B cell (primary cell): Measurements from ENCODE around the gene BMF. TPM values are rescaled to one million over a fixed set of nuclear protein-coding genes. Genes with fewer than 3 reads are reported as not detected.

Experiments used
- ATAC-seq: fragments of 200-7000 bp; cut with Tn5 transposase; one replicate; pipeline ENCODE4 v1.10.0; 2021; ENCODE audit warnings: low read depth, mild to moderate bottlenecking, moderate number of reproducible peaks, moderate library complexity
- CTCF ChIA-PET: fragments of 350-600 bp; sonication (Branson Sonifier 250); formaldehyde crosslinking; loops from one replicate; lab custom pipeline; 2021; ENCODE audit warnings: antibody characterized with exemption, inconsistent platforms; lab: Charles Lee
- POLR2A ChIA-PET: fragments of 350-600 bp; sonication (Branson Sonifier 250); formaldehyde crosslinking; loops from one replicate; lab custom pipeline; 2021; ENCODE audit warnings: antibody characterized with exemption; lab: Charles Lee
- DNase-seq: peaks from one replicate; pipeline ENCODE4 v3.0.0; 2013
- H2AFZ ChIP-seq: 2 replicates; pipeline ENCODE4 v1.6.1; 2012; ENCODE audit warnings: mild to moderate bottlenecking, low read depth, low read length; ENCODE audit not compliant: insufficient read depth, poor library complexity, severe bottlenecking
- H3K27ac ChIP-seq, 2 donors: 1 replicate in 1 of 2; 2 replicates in 1 of 2; pipeline ENCODE4 v1.5.1; 2012 to 2013; ENCODE audit warnings: low read length in 2 of 2, mild to moderate bottlenecking in 2 of 2, moderate library complexity in 1 of 2
- H3K27me3 ChIP-seq, 4 experiments: fragments of 200-600 bp in 1 of 4; sonication (generic) in 1 of 4; replicated peaks in 1 of 4; 1 replicate in 2 of 4; 2 replicates in 2 of 4; pipeline versions ENCODE4 v1.6.1 to v1.7.0; 2013 to 2016; ENCODE audit warnings: low read length in 3 of 4, mild to moderate bottlenecking in 2 of 4, mixed read lengths in 1 of 4, moderate library complexity in 1 of 4; ENCODE audit not compliant: insufficient read depth in 4 of 4, control insufficient read depth in 3 of 4; ENCODE audit errors: control extremely low read depth in 1 of 4
- H3K36me3 ChIP-seq, 2 experiments: replicated peaks in 1 of 2; 1 replicate in 1 of 2; 2 replicates in 1 of 2; pipeline versions ENCODE4 v1.6.1 to v1.7.1; 2013; ENCODE audit warnings: low read length in 1 of 2; ENCODE audit not compliant: insufficient read depth in 2 of 2, control insufficient read depth in 1 of 2; ENCODE audit errors: control extremely low read depth in 1 of 2, extremely low read depth in 1 of 2
- H3K4me1 ChIP-seq, 2 donors: fragments of 200-600 bp in 1 of 2; sonication (generic) in 1 of 2; 1 replicate in 1 of 2; 2 replicates in 1 of 2; pipeline versions ENCODE4 v1.5.1 to v1.6.1; 2013 to 2017; ENCODE audit warnings: low read length in 2 of 2; ENCODE audit not compliant: control insufficient read depth in 2 of 2, insufficient read depth in 2 of 2
- H3K4me2 ChIP-seq: replicated peaks from 2 replicates; pipeline ENCODE3; 2012; ENCODE audit warnings: mild to moderate bottlenecking, low read depth, low read length; ENCODE audit not compliant: poor library complexity, severe bottlenecking
- H3K4me3 ChIP-seq, 5 experiments: fragments of 200-600 bp in 1 of 5; sonication (generic) in 1 of 5; 1 replicate in 3 of 5; 2 replicates in 2 of 5; pipeline versions ENCODE4 v1.5.1 to v1.7.0; 2011 to 2016; ENCODE audit warnings: low read length in 4 of 5, mild to moderate bottlenecking in 4 of 5, low read depth in 2 of 5, control low read depth in 1 of 5, moderate library complexity in 1 of 5; ENCODE audit not compliant: insufficient read depth in 1 of 5; ENCODE audit errors: control extremely low read depth in 1 of 5, extremely low read depth in 1 of 5
- H3K79me2 ChIP-seq: fragments of 200-600 bp; sonication (generic); one replicate; pipeline ENCODE4 v1.6.0; 2016; ENCODE audit warnings: low read length; ENCODE audit not compliant: control insufficient read depth, insufficient read depth
- H3K9ac ChIP-seq: fragments of 200-600 bp; sonication (generic); 2 replicates; pipeline ENCODE4 v1.6.1; 2017; ENCODE audit warnings: mild to moderate bottlenecking, low read length, moderate library complexity
- H3K9me3 ChIP-seq, 3 donors: one replicate each; pipeline versions ENCODE4 v1.6.1 to v1.7.1; 2013; ENCODE audit warnings: low read length in 2 of 3; ENCODE audit not compliant: control insufficient read depth in 2 of 3, insufficient read depth in 1 of 3; ENCODE audit errors: control extremely low read depth in 1 of 3
- H4K20me1 ChIP-seq: 2 replicates; pipeline ENCODE4 v1.6.0; 2012; ENCODE audit warnings: mild to moderate bottlenecking, low read length; ENCODE audit not compliant: insufficient read depth, control insufficient read depth, poor library complexity, severe bottlenecking
- H3K27ac Mint-ChIP-seq: one replicate; pipeline ENCODE4 v1.8.0; 2021; ENCODE audit warnings: mixed read lengths
- H3K27me3 Mint-ChIP-seq: one replicate; pipeline ENCODE4 v1.8.0; 2021; ENCODE audit warnings: mixed read lengths
- H3K4me1 Mint-ChIP-seq: one replicate; pipeline ENCODE4 v1.8.0; 2021; ENCODE audit warnings: mixed read lengths
- H3K4me3 Mint-ChIP-seq: one replicate; pipeline ENCODE4 v1.8.0; 2021; ENCODE audit warnings: mixed read lengths
- H3K9me3 Mint-ChIP-seq: one replicate; pipeline ENCODE4 v1.8.0; 2022; ENCODE audit warnings: mixed read lengths; ENCODE audit not compliant: insufficient read depth
- CTCF ChIP-seq: fragments of 200-600 bp; IDR thresholded peaks from one replicate; pipeline ENCODE4 v1.8.0; 2022; ENCODE audit warnings: antibody characterized with exemption, mild to moderate bottlenecking
- EZH2 ChIP-seq: IDR thresholded peaks from 2 replicates; pipeline ENCODE4 v1.6.1; 2012; ENCODE audit warnings: borderline replicate concordance, low read depth, mild to moderate bottlenecking, moderate library complexity, low read length; ENCODE audit not compliant: insufficient read depth, poor library complexity, severe bottlenecking
- WGBS: methylation state at CpG from one replicate; pipeline ENCODE4 v1.1.5; 2013; ENCODE audit warnings: missing lambda C conversion rate; ENCODE audit not compliant: insufficient coverage; 5-methylcytosine and 5-hydroxymethylcytosine counted together
- intact Hi-C: fragments of 100-400 bp; cut with micrococcal nuclease; formaldehyde crosslinking; loops from one replicate; pipeline ENCODE4 v1.10.0; 2022
- polyA plus RNA-seq: library from polyadenylated mRNA; depleted of rRNA; stranded (reverse); fragments of >200 nt; gene quantifications from 2 replicates; pipeline ENCODE4 v1.2.3, GENCODE V29; 2012
- total RNA-seq, 2 donors: library from RNA; stranded (reverse); fragments of 120-200 nt in 1 of 2; gene quantifications; 1 replicate in 1 of 2; 2 replicates in 1 of 2; pipeline versions ENCODE4 v1.2.3 to v1.2.4, GENCODE V29; 2013 to 2022

Gene BMF
- total and polyA plus RNA-seq, 2 donors (not counting 1 experiment from before 2014, with no cell fraction given), result 43.2 to 343 TPM

DNA sequence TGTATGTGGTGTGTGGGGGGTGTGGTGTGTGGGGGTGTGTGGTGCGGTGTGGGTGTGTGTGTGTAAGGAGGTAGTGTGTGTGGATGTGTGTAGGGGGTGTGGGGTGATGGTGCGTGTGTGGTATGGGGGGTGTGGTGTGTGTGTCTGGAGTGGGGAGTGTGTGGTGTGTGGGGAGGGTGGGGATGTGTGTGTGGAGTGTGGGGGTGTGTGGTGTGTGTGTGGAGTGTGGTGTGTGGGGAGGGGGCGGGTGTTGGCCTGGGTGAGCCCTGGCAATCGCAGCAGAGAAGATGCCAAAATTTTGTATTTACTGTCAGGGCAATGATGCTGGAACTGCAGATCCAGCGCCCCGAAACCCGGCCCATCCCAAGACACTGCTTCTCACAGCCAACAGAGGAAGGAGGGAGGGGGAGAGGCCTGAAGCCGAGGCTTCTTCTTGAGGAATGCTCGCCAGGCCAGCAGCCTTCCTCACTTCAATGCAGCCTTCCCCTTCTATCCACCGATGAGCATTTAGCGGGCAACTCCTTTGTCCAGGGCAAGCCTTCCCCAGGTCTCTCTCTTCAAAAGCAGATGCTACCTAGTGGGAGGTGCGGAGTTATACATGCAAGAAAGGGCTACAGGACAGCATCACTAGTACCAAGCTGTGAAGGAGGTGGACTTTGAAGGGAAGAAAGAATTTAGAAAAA lies 57.8 kb downstream of the BMF start:
- ATAC-seq (no peak), DNase-seq (no peak)
- H3K27ac ChIP-seq, result no peak overlapping the region
- H3K27ac Mint-ChIP-seq, result peak overlapping the region; percentile 12
- no peaks in the 10 kb centered on the region for H3K9me3 Mint-ChIP-seq
- peaks cover 0 to 3% (median 0%) of the 10 kb centered on the region in 3 donors for H3K9me3 ChIP-seq
- CTCF ChIA-PET, result interaction anchor here (1.2 to 5.6 kb wide), 2 partner anchors 53 to 228 kb away, joined by 6 to 92 read pairs; no protein-coding TSS in a partner anchor
- no peak overlapping the region for H2AFZ ChIP-seq
- H3K27me3 Mint-ChIP-seq, result no peaks in the 10 kb centered on the region
- peaks cover 9% of the 10 kb centered on the region for H3K79me2 ChIP-seq
- H3K27me3 ChIP-seq, result no peaks in the 10 kb centered on the region
- no peak overlapping the region for H3K4me3 ChIP-seq
- peaks cover 75 to 79% of the 10 kb centered on the region in 2 donors for H3K4me1 ChIP-seq
- H3K4me1 Mint-ChIP-seq, result peaks cover 78% of the 10 kb centered on the region
- intact Hi-C loops, result no loop called here
- no peak overlapping the region for H3K4me3 Mint-ChIP-seq
- no peaks in the 10 kb centered on the region for H4K20me1 ChIP-seq
- no peak overlapping the region for H3K9ac ChIP-seq
- 93% methylated on average over 4 of the region's 12 CpGs for WGBS
- POLR2A ChIA-PET, result interaction anchor here (4.6 kb wide), 1 partner anchor 46 kb away, joined by 67 read pairs; no protein-coding TSS in a partner anchor
- H3K36me3 ChIP-seq, result no peaks in the 10 kb centered on the region
- peak overlapping the region; percentile 35 for H3K4me2 ChIP-seq
- no peak for TF ChIP-seq EZH2
- no peak for TF ChIP-seq CTCF

- Histone ChIP-seq H3K36me3 (no peaks in the 10 kb centered on the region), H3K4me2 (peak overlapping the region; percentile 13), H3K4me1 (peaks cover 71 to 78% of the 10 kb centered on the region in 2 donors), H3K4me3 (no peak overlapping the region), H3K9me3 (no peaks in the 10 kb centered on the region), H2AFZ (no peak overlapping the region), H3K27ac (peak overlapping the region in 1 of 2 donors; percentile 30), H3K9ac (no peak overlapping the region), H4K20me1 (no peaks in the 10 kb centered on the region), H3K27me3 (no peaks in the 10 kb centered on the region), H3K79me2 (peaks cover 17% of the 10 kb centered on the region)
- DNase-seq, result no peak
- ChIA-PET POLR2A (interaction anchor here (0.8 to 8.4 kb wide), 9 partner anchors 10 to 54 kb away, joined by 3 to 324 read pairs (median 4); partner anchors contain the start of genes BMF and SRP14), CTCF (interaction anchor here (0.9 to 16.5 kb wide), 15 partner anchors 10 to 289 kb away, joined by 3 to 934 read pairs (median 4); partner anchors contain the start of gene BMF)
- Mint-ChIP-seq H3K27ac (peak overlapping the region; percentile 59), H3K4me3 (no peak overlapping the region), H3K27me3 (no peaks in the 10 kb centered on the region), H3K9me3 (no peaks in the 10 kb centered on the region), H3K4me1 (peaks cover 79% of the 10 kb centered on the region)
- ATAC-seq, result no peak
- TF ChIP-seq EZH2 (no peak), CTCF (no peak)
- 94% methylated on average over 3 of the region's 3 CpGs for WGBS
- intact Hi-C loops, result loop anchor here (5.0 kb wide), 1 partner anchor 273 kb away; the partner anchor contains the start of gene INAFM2
Measured at GRCh38 chr15:40048926-40049475, 59.7 kb downstream of the BMF start.
